IgD-negative memory B cell (primary cell): ENCODE data around the gene AKAP6. TPM values are rescaled to one million over a fixed set of nuclear protein-coding genes. Genes with fewer than 3 reads are reported as not detected.

Source experiments
- H3K27ac Mint-ChIP-seq, 3 donors: one replicate each; pipeline ENCODE4 v1.8.0; 2020 to 2022; ENCODE audit warnings: mild to moderate bottlenecking in 3 of 3, mixed read lengths in 3 of 3, moderate library complexity in 1 of 3
- H3K27me3 Mint-ChIP-seq: one replicate; pipeline ENCODE4 v1.8.0; 2021; ENCODE audit warnings: mixed read lengths
- H3K36me3 Mint-ChIP-seq: one replicate; pipeline ENCODE4 v1.8.0; 2020; ENCODE audit warnings: mild to moderate bottlenecking, mixed read lengths
- H3K4me1 Mint-ChIP-seq, 3 donors: one replicate each; pipeline ENCODE4 v1.8.0; 2020 to 2022; ENCODE audit warnings: mixed read lengths in 3 of 3, mild to moderate bottlenecking in 1 of 3
- H3K4me3 Mint-ChIP-seq, 4 donors: one replicate each; pipeline ENCODE4 v1.8.0; 2020 to 2022; ENCODE audit warnings: mild to moderate bottlenecking in 4 of 4, mixed read lengths in 4 of 4, moderate library complexity in 3 of 4
- H3K9me3 Mint-ChIP-seq, 3 donors: one replicate each; pipeline ENCODE4 v1.8.0; 2020 to 2021; ENCODE audit warnings: mixed read lengths in 3 of 3, mild to moderate bottlenecking in 1 of 3
- polyA plus RNA-seq: library from polyadenylated mRNA; unstranded; fragments of 300-500 nt; fragmentation: Illumina TruSeq; gene quantifications from one replicate; pipeline ENCODE4 v1.2.3, GENCODE V29; 2021

The AKAP6 gene
- polyA plus RNA-seq, 1 donor from 2014 or later: 1.9 TPM

GRCh38 chr14:32318087-32318795 lies 10.9 kb upstream of the AKAP6 start:
- Mint-ChIP-seq H3K9me3 (no peaks in the 10 kb centered on the region), H3K4me1 (no peaks in the 10 kb centered on the region), H3K4me3 (no peak overlapping the region), H3K36me3 (no peaks in the 10 kb centered on the region), H3K27me3 (no peaks in the 10 kb centered on the region), H3K27ac (no peak overlapping the region)

DNA sequence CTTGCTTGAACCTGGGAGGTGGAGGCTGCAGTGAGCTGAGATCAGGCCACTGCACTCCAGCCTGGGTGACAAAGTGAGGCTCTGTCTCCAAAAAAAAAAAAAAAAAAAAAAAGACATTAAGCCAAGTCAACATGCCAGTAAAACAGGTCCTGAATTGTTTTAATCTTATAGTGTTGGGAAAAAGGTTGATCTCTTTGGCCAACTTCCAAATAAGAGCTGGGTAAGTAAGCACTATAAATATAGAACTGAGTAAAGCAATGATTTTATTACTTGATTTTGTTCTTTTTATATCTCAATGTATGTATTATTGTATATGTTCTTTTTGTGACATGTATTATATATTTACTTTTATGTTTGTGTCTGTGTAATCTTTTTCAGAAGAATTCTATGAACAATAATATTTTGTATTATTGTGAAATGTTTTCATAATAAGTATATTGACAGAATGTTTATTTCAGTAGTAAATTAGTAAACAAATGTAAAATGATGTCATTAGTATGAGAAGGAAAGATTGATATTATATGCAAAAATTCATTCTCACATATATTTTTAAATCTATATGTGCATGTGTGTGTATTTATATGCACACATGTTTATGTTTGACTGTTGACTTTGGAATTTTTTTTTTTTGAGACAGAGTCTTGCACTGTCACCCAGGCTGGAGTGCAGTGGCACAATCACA lies 9.6 kb upstream of the AKAP6 start:
- no peaks in the 10 kb centered on the region for H3K36me3 Mint-ChIP-seq
- no peaks in the 10 kb centered on the region for H3K27me3 Mint-ChIP-seq
- no peaks in the 10 kb centered on the region for H3K4me1 Mint-ChIP-seq
- no peak overlapping the region for H3K27ac Mint-ChIP-seq
- H3K9me3 Mint-ChIP-seq: peaks cover 0 to under 1% (median 0%) of the 10 kb centered on the region in 3 donors
- no peak overlapping the region for H3K4me3 Mint-ChIP-seq

- Mint-ChIP-seq H3K27ac (no peak overlapping the region), H3K27me3 (peaks cover 3% of the 10 kb centered on the region), H3K9me3 (peaks cover 0 to 2% (median 2%) of the 10 kb centered on the region in 3 donors)
Observed at GRCh38 chr14:32324601-32325000, 4.5 kb upstream of the AKAP6 start.

DNA sequence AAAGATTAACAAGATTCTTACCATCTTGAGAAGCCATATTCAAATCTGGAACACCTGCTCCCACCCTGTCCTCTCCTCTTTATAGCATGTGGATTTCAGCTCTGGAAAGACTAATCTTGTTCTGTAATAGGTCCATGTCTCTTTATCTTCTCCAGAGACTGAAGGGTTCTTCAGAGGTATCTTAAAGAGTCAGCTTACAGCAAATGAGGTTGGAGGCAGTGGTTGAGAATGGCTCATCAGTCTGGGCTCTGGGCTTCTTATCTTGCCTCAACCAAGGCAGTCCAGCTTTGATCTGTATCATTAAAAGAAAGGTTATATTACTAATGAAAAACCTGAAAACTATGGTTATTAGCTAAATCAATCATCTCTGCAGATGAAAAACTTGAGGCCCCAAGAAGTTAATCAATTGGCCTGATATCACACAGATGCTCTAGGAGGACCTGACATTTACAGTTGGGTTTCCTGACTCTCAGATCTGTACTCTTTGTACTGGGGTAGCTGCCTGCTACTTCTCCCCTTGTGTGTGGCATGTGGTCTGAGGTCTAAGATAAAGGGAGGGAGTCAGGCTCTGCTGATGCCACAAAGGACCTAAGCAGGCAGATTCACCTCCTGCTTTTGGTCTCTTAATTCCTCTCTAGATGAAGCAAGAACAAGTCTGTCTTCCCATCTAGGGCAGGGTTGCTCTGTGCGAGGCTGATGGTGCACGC lies 1.7 kb upstream of the AKAP6 start:
- peaks cover 3% of the 10 kb centered on the region for H3K27me3 Mint-ChIP-seq
- H3K9me3 Mint-ChIP-seq: peaks cover 0 to 2% (median 2%) of the 10 kb centered on the region in 3 donors
- no peak overlapping the region for H3K4me3 Mint-ChIP-seq
- H3K4me1 Mint-ChIP-seq: no peaks in the 10 kb centered on the region
- no peak overlapping the region for H3K27ac Mint-ChIP-seq
- H3K36me3 Mint-ChIP-seq: no peaks in the 10 kb centered on the region

More at GRCh38 chr14:32324601-32325000, 4.5 kb upstream of the AKAP6 start:
- Mint-ChIP-seq H3K36me3 (no peaks in the 10 kb centered on the region), H3K4me3 (no peak overlapping the region), H3K4me1 (no peaks in the 10 kb centered on the region)

DNA sequence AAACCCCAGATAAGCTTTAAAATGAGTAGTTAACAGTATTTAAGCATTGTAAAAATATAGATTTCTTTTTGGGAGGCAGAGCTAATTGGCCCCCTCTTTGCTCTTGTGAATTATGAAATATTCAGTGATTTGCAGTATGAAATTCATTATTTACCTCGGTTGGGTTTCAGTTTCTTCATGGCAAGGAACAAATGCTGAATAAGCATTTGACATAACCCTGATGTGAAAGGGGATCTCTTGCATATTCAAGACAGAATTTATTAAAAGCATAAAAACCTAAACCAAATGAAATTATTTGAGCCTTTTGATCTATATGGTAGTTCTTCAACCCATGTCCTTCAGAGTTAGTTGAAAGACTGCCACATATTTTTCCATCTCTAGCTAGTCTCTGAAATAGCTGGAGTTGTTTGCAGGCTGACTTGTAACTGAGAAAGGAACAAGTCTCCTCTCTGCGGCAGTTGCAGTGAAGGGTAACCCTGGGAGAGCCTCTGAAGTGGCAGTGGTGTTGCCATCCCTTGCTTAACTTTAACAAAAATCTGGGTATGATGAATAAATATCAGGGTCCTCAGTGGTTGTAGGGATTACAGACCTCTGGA lies 690 bp downstream of the AKAP6 start:
- Mint-ChIP-seq H3K4me1 (no peaks in the 10 kb centered on the region), H3K9me3 (peaks cover 0 to 2% (median 0%) of the 10 kb centered on the region in 3 donors), H3K4me3 (no peak overlapping the region), H3K36me3 (no peaks in the 10 kb centered on the region), H3K27ac (no peak overlapping the region), H3K27me3 (peaks cover 3% of the 10 kb centered on the region)

DNA sequence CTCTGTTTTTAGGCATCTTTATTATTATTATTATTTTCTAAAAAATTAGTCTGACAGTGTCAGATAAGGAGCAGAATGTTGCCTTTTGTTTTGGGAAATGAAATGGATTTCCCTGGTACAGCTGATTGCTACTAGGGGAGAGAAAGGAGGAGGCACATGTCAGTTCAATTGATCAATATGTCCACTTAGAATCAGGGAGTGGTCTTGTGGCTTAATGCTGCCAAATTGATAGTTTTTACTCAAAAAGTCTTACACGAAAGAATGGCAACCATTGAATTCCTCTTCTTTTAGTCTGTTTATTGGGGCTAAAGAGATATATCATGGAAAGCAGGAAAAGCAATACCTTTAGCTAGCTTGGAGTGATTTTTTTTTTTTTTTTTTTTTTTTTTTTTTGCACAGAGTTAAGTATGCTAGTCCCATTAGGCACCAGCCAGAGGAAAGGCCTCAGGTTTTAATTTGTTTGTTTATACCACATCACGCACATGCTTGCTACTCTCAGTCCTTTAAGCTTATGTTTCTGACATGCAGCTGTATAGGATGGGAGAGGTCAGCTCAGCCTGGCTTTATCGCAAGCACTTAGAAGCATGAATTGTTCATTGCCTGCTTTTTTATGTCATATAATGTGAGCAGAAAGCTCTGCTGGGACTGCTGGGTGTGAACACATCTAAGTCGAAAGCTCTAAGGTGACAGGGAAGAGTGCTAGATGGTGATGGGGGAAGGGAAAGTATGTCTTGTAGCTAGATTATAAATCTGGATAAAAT lies 1.4 kb downstream of the AKAP6 start:
- H3K4me1 Mint-ChIP-seq: no peaks in the 10 kb centered on the region
- H3K4me3 Mint-ChIP-seq: no peak overlapping the region
- peaks cover 0 to 2% (median 0%) of the 10 kb centered on the region in 3 donors for H3K9me3 Mint-ChIP-seq
- peaks cover 3% of the 10 kb centered on the region for H3K27me3 Mint-ChIP-seq
- no peaks in the 10 kb centered on the region for H3K36me3 Mint-ChIP-seq
- H3K27ac Mint-ChIP-seq: no peak overlapping the region

- H3K4me3 Mint-ChIP-seq: no peak overlapping the region
- H3K27ac Mint-ChIP-seq: no peak overlapping the region
- H3K27me3 Mint-ChIP-seq: peaks cover 3% of the 10 kb centered on the region
- no peaks in the 10 kb centered on the region for H3K4me1 Mint-ChIP-seq
- H3K36me3 Mint-ChIP-seq: no peaks in the 10 kb centered on the region
- peaks cover 0 to 2% (median 0%) of the 10 kb centered on the region in 3 donors for H3K9me3 Mint-ChIP-seq
Observed at GRCh38 chr14:32331206-32331605, 2.1 kb downstream of the AKAP6 start.

GRCh38 chr14:32332415-32333316 lies 3.6 kb downstream of the AKAP6 start:
- Mint-ChIP-seq H3K4me1 (no peaks in the 10 kb centered on the region), H3K27ac (no peak overlapping the region), H3K9me3 (no peaks in the 10 kb centered on the region), H3K27me3 (peaks cover 2% of the 10 kb centered on the region), H3K36me3 (no peaks in the 10 kb centered on the region), H3K4me3 (no peak overlapping the region)

DNA sequence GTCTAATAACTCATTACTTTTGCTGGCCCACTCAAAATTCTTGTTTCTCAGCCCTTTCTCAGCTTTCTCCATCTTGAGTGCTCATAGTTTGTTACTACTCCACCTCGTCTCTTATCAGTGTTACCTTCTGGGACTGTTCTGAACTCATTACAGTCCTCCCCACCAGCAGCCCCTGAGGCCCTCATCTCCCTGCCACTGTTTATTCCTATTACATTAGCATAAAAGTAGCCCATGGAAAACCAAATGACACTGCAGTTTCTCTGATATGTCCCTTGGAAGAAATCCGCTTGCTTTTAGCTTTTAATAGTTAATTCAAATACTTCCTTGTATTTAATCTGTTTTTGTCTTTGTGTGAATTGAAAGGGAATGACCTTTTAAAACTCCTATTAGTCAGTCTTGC lies 7.6 kb downstream of the AKAP6 start:
- H3K36me3 Mint-ChIP-seq: no peaks in the 10 kb centered on the region
- H3K27me3 Mint-ChIP-seq: no peaks in the 10 kb centered on the region
- no peak overlapping the region for H3K4me3 Mint-ChIP-seq
- no peaks in the 10 kb centered on the region for H3K9me3 Mint-ChIP-seq
- H3K4me1 Mint-ChIP-seq: no peaks in the 10 kb centered on the region
- H3K27ac Mint-ChIP-seq: peak overlapping the region in 1 of 3 donors; percentile 12

- H3K27me3 Mint-ChIP-seq: no peaks in the 10 kb centered on the region
- no peak overlapping the region for H3K4me3 Mint-ChIP-seq
- no peak overlapping the region for H3K27ac Mint-ChIP-seq
- H3K36me3 Mint-ChIP-seq: no peaks in the 10 kb centered on the region
- H3K4me1 Mint-ChIP-seq: no peaks in the 10 kb centered on the region
- H3K9me3 Mint-ChIP-seq: no peaks in the 10 kb centered on the region
Observed at GRCh38 chr14:32337759-32338158, 8.7 kb downstream of the AKAP6 start.

GRCh38 chr14:32339188-32339587 lies 10.1 kb downstream of the AKAP6 start:
- H3K4me3 Mint-ChIP-seq: no peak overlapping the region
- H3K4me1 Mint-ChIP-seq: no peaks in the 10 kb centered on the region
- peaks cover 2% of the 10 kb centered on the region for H3K27me3 Mint-ChIP-seq
- peaks cover 0 to 1% (median 0%) of the 10 kb centered on the region in 3 donors for H3K9me3 Mint-ChIP-seq
- H3K36me3 Mint-ChIP-seq: no peaks in the 10 kb centered on the region
- H3K27ac Mint-ChIP-seq: no peak overlapping the region

- Mint-ChIP-seq H3K4me3 (no peak overlapping the region), H3K4me1 (no peaks in the 10 kb centered on the region), H3K27ac (no peak overlapping the region), H3K27me3 (peaks cover 2% of the 10 kb centered on the region), H3K36me3 (no peaks in the 10 kb centered on the region), H3K9me3 (peaks cover 0 to 3% (median 0%) of the 10 kb centered on the region in 3 donors)
Observed at GRCh38 chr14:32341947-32342846, 13.1 kb downstream of the AKAP6 start.

DNA sequence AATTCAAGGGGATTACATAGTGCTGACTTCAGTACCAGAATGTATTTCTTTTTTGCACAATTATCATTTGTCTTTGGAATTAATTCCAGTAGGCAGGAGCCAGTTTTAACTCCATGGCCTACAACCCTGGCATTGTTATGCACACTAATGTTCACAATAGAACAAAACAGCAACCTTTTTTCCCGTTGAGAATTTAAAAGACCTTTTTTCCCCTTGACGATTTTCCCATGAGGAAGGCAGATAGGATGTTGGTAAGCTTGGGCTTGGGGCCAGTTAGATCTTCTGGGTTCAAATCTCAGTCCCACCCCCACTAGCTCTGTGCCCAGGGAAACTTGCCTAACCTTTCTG lies 13.7 kb downstream of the AKAP6 start:
- H3K27ac Mint-ChIP-seq: no peak overlapping the region
- H3K4me3 Mint-ChIP-seq: no peak overlapping the region
- H3K36me3 Mint-ChIP-seq: no peaks in the 10 kb centered on the region
- peaks cover 0 to 3% (median 0%) of the 10 kb centered on the region in 3 donors for H3K9me3 Mint-ChIP-seq
- H3K4me1 Mint-ChIP-seq: no peaks in the 10 kb centered on the region
- H3K27me3 Mint-ChIP-seq: peaks cover 2% of the 10 kb centered on the region
